HEK293 (cell line): Measurements from ENCODE around the gene AXL.

Source experiments
- CTCF ChIP-seq: fragments of 450-650 bp; formaldehyde crosslinking; IDR thresholded peaks from 2 replicates; pipeline ENCODE4 v1.5.1; 2016; ENCODE audit warnings: missing biosample characterization, missing genetic modification characterization
- GLI4 ChIP-seq: fragments of 450-650 bp; formaldehyde crosslinking; IDR thresholded peaks from 2 replicates; pipeline ENCODE4 v1.5.1; 2016; ENCODE audit warnings: missing biosample characterization, missing genetic modification characterization
- KLF10 ChIP-seq: fragments of 450-650 bp; IDR thresholded peaks from 2 replicates; pipeline ENCODE4 v1.5.1; 2018; ENCODE audit warnings: missing biosample characterization, mild to moderate bottlenecking, missing genetic modification characterization
- KLF9 ChIP-seq: fragments of 450-650 bp; formaldehyde crosslinking; IDR thresholded peaks from 2 replicates; pipeline ENCODE4 v1.5.1; 2016; ENCODE audit warnings: missing biosample characterization, missing genetic modification characterization, low read depth
- PRDM10 ChIP-seq: fragments of 450-650 bp; formaldehyde crosslinking; IDR thresholded peaks from 2 replicates; pipeline ENCODE4 v1.5.1; 2016; ENCODE audit warnings: missing biosample characterization, missing genetic modification characterization
- REST ChIP-seq: fragments of 450-650 bp; formaldehyde crosslinking; IDR thresholded peaks from 2 replicates; pipeline ENCODE4 v1.5.1; 2016; ENCODE audit warnings: missing biosample characterization, missing genetic modification characterization
- TRIM28 ChIP-seq: IDR thresholded peaks from 2 replicates; pipeline ENCODE4 v1.6.1; 2011; ENCODE audit warnings: low read length, control low read depth, borderline replicate concordance
- WT1 ChIP-seq: fragments of 450-650 bp; formaldehyde crosslinking; IDR thresholded peaks from 2 replicates; pipeline ENCODE4 v1.5.1; 2016; ENCODE audit warnings: missing biosample characterization, missing genetic modification characterization
- ZBTB11 ChIP-seq: fragments of 450-650 bp; formaldehyde crosslinking; conservative IDR thresholded peaks from 2 replicates; pipeline ENCODE4 v1.5.1; 2016; ENCODE audit warnings: low read depth, missing biosample characterization, missing genetic modification characterization
- ZBTB20 ChIP-seq: fragments of 450-650 bp; formaldehyde crosslinking; IDR thresholded peaks from 2 replicates; pipeline ENCODE4 v1.5.1; 2016; ENCODE audit warnings: missing biosample characterization, missing genetic modification characterization
- ZNF548 ChIP-seq: fragments of 450-650 bp; formaldehyde crosslinking; IDR thresholded peaks from 2 replicates; pipeline ENCODE4 v1.5.1; 2016; ENCODE audit warnings: missing biosample characterization, missing genetic modification characterization

- TF ChIP-seq CTCF (tag by site-specific recombination): no peak
- no peak for TF ChIP-seq GLI4 (tag by site-specific recombination)
- no peak for TF ChIP-seq ZBTB20 (tag by site-specific recombination)
- no peak for TF ChIP-seq TRIM28
- no peak for TF ChIP-seq PRDM10 (tag by site-specific recombination)
- no peak for TF ChIP-seq KLF9
- TF ChIP-seq ZBTB11 (tag by site-specific recombination): no peak
- no peak for TF ChIP-seq REST (tag by site-specific recombination)
- no peak for TF ChIP-seq KLF10 (tag by site-specific recombination)
- TF ChIP-seq ZNF548 (tag by site-specific recombination): no peak
- TF ChIP-seq WT1 (tag by site-specific recombination): no peak; the same call in 1 of the 2 replicates
These were observed 92.0 kb downstream of the AXL start for GRCh38 chr19:41311072-41311471.
